Measurements from ENCODE around the gene SORCS1. TPM values are rescaled to one million over a fixed set of nuclear protein-coding genes. Genes with fewer than 3 reads are reported as not detected.
A peak's percentile ranks its signal among the peaks of the same experiment; 100 is the strongest.

Gene SORCS1
- total and polyA plus RNA-seq, 3 donors from 2014 or later = 2.6 to 9.6 (median 4.6) TPM

GRCh38 chr10:106802949-106803348 is 361.6 kb downstream of the SORCS1 start:
- TF ChIP-seq CTCF (IDR thresholded peaks at IDR 0.05) (no peak), POLR2A (IDR thresholded peaks at IDR 0.05) (no peak)
- no peaks in the 10 kb centered on the region for H3K9me3 ChIP-seq
- H3K27ac ChIP-seq = no peak overlapping the region
- H3K27me3 ChIP-seq = no peaks in the 10 kb centered on the region
- H3K4me3 ChIP-seq = no peak overlapping the region
- H3K36me3 ChIP-seq (ENCODE audit: low read depth, missing control alignments) = no peaks in the 10 kb centered on the region
- intact Hi-C loops (cut with DNase I; ENCODE audit: low total_unique reads) = no loop called here
- DNase-seq = no peak
- WGBS, 2 donors = 87 to 91% methylated on average over 4 of the region's 4 CpGs
- H3K4me1 ChIP-seq = peaks cover 6% of the 10 kb centered on the region

GRCh38 chr10:106799776-106800175 is 364.7 kb downstream of the SORCS1 start:
- Histone ChIP-seq H3K4me3 (no peak overlapping the region), H3K4me1 (peaks cover 6% of the 10 kb centered on the region), H3K27ac (no peak overlapping the region), H3K9me3 (no peaks in the 10 kb centered on the region), H3K36me3 (ENCODE audit: low read depth, missing control alignments) (no peaks in the 10 kb centered on the region), H3K27me3 (no peaks in the 10 kb centered on the region)
- DNase-seq = no peak
- WGBS, 2 donors = 89 to 93% methylated on average over 1 of the region's 1 CpG
- intact Hi-C loops (cut with DNase I; ENCODE audit: low total_unique reads) = no loop called here
- TF ChIP-seq CTCF (IDR thresholded peaks at IDR 0.05) (no peak), POLR2A (IDR thresholded peaks at IDR 0.05) (no peak)

GRCh38 chr10:106795619-106796018 is 368.9 kb downstream of the SORCS1 start:
- intact Hi-C loops (cut with DNase I; ENCODE audit: low total_unique reads) = no loop called here

GRCh38 chr10:106793617-106794016 is 370.9 kb downstream of the SORCS1 start:
- intact Hi-C loops (cut with DNase I; ENCODE audit: low total_unique reads) = no loop called here
- TF ChIP-seq CTCF (IDR thresholded peaks at IDR 0.05) = no peak
- no peak for TF ChIP-seq POLR2A (IDR thresholded peaks at IDR 0.05)
- Histone ChIP-seq H3K9me3 (no peaks in the 10 kb centered on the region), H3K27ac (no peak overlapping the region), H3K27me3 (no peaks in the 10 kb centered on the region), H3K4me1 (no peaks in the 10 kb centered on the region), H3K4me3 (no peak overlapping the region), H3K36me3 (ENCODE audit: low read depth, missing control alignments) (no peaks in the 10 kb centered on the region)
- no peak for DNase-seq
- WGBS, 2 donors = 57 to 68% methylated on average over 1 of the region's 1 CpG

More at GRCh38 chr10:106795619-106796018, 368.9 kb downstream of the SORCS1 start:
- TF ChIP-seq POLR2A (IDR thresholded peaks at IDR 0.05) (no peak), CTCF (IDR thresholded peaks at IDR 0.05) (peak; percentile 32 to 48 (median 37))
- DNase-seq = peak; percentile 74
- no peak overlapping the region for H3K27ac ChIP-seq
- H3K4me3 ChIP-seq = no peak overlapping the region
- no peaks in the 10 kb centered on the region for H3K27me3 ChIP-seq
- 23 to 48% methylated on average over 4 of the region's 4 CpGs for WGBS, 2 donors
- H3K36me3 ChIP-seq (ENCODE audit: low read depth, missing control alignments) = no peaks in the 10 kb centered on the region
- no peaks in the 10 kb centered on the region for H3K4me1 ChIP-seq
- H3K9me3 ChIP-seq = no peaks in the 10 kb centered on the region

GRCh38 chr10:106789623-106790022 is 374.9 kb downstream of the SORCS1 start:
- H3K9me3 ChIP-seq = no peaks in the 10 kb centered on the region
- no peak overlapping the region for H3K4me3 ChIP-seq
- 82 to 94% methylated on average over 2 of the region's 2 CpGs for whole genome bisulfite sequencing, 2 donors
- H3K4me1 ChIP-seq = no peaks in the 10 kb centered on the region
- no peaks in the 10 kb centered on the region for H3K36me3 ChIP-seq (ENCODE audit: low read depth, missing control alignments)
- intact Hi-C loops (cut with DNase I; ENCODE audit: low total_unique reads) = no loop called here
- no peak for TF ChIP-seq POLR2A (IDR thresholded peaks at IDR 0.05)
- TF ChIP-seq CTCF (IDR thresholded peaks at IDR 0.05) = no peak
- H3K27ac ChIP-seq = no peak overlapping the region
- no peaks in the 10 kb centered on the region for H3K27me3 ChIP-seq
- no peak for DNase-seq
